Spleen (tissue), 7 donors: ENCODE measurements around the gene TMEM198.

Experiments
- POLR2AphosphoS5 ChIP-seq, 3 donors: sonication (generic); formaldehyde crosslinking; IDR thresholded peaks; one replicate each; pipeline ENCODE4 v1.5.1; 2017; ENCODE audit warnings: antibody characterized with exemption in 3 of 3
- TF ChIP-seq, protein P1 (sequence below), 11 experiments: fragments of 200-600 bp in 7 of 11; fragments of 450-650 bp in 4 of 11; sonication (generic) in 4 of 11; IDR thresholded peaks in 8 of 11; conservative IDR thresholded peaks in 3 of 11; 1 replicate in 7 of 11; 2 replicates in 4 of 11; pipeline versions ENCODE4 v1.4.0 to v1.8.0; 2016 to 2021; ENCODE audit warnings: antibody characterized with exemption in 11 of 11, inconsistent platforms in 4 of 11, mild to moderate bottlenecking in 1 of 11
- donor health status: DM: no; HTN: no; CAD: no; lungs with moderate emphysema.
- donor health status: DM: no; HTN: no; CAD: no.
- donor health status: DM: no; HTN: no; CAD: no.

DNA sequence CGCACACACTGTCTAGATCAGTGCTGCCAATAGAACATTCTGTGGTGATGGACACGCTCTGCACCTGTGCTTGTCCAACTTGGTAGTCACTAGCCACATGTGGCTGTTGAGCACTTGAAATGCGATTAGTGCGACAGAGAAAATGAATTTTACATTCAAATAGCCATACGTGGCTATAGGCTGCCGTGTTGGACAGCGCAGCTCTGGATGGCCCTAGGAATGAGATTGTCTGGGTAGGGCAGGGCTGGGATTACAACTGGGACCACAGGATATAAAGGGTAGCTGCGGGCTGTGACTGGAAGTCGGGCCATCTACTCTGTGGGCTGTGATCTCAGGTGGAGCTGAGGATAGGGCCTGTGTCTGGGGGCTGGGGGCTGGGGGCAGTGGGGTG, 24.3 kb upstream of the TMEM198 start:
- TF ChIP-seq, protein P1, sequence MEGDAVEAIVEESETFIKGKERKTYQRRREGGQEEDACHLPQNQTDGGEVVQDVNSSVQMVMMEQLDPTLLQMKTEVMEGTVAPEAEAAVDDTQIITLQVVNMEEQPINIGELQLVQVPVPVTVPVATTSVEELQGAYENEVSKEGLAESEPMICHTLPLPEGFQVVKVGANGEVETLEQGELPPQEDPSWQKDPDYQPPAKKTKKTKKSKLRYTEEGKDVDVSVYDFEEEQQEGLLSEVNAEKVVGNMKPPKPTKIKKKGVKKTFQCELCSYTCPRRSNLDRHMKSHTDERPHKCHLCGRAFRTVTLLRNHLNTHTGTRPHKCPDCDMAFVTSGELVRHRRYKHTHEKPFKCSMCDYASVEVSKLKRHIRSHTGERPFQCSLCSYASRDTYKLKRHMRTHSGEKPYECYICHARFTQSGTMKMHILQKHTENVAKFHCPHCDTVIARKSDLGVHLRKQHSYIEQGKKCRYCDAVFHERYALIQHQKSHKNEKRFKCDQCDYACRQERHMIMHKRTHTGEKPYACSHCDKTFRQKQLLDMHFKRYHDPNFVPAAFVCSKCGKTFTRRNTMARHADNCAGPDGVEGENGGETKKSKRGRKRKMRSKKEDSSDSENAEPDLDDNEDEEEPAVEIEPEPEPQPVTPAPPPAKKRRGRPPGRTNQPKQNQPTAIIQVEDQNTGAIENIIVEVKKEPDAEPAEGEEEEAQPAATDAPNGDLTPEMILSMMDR (IDR thresholded peaks at IDR 0.05 in 8 of 11, conservative IDR thresholded peaks at IDR 0.05 in 3 of 11) = no peak
- no peak for TF ChIP-seq POLR2AphosphoS5 (IDR thresholded peaks at IDR 0.05)
